Upper lobe of left lung (tissue), 4 donors: ENCODE data around the gene PLK5.

Source experiments
- CTCF ChIP-seq, 6 experiments: fragments of 450-650 bp in 4 of 6; fragments of 200-600 bp in 2 of 6; sonication (generic) in 2 of 6; IDR thresholded peaks; one replicate each; pipeline ENCODE4 v1.5.1; 2016 to 2019; ENCODE audit warnings: antibody characterized with exemption in 6 of 6
- EP300 ChIP-seq, 4 donors: sonication (generic); formaldehyde crosslinking; IDR thresholded peaks; one replicate each; pipeline ENCODE4 v1.5.1; 2017; ENCODE audit warnings: antibody characterized with exemption in 4 of 4, control low read depth in 2 of 4
- POLR2AphosphoS5 ChIP-seq, 2 donors: sonication (generic); formaldehyde crosslinking; IDR thresholded peaks; one replicate each; pipeline ENCODE4 v1.5.1; 2017; ENCODE audit warnings: antibody characterized with exemption in 2 of 2

GRCh38 chr19:1579222-1579621, 55.3 kb downstream of the PLK5 start:
- TF ChIP-seq CTCF (IDR thresholded peaks at IDR 0.05) = no peak
- TF ChIP-seq EP300 (IDR thresholded peaks at IDR 0.05) = no peak
- TF ChIP-seq POLR2AphosphoS5 (IDR thresholded peaks at IDR 0.05) = no peak
